CD4-positive, alpha-beta T cell treated with Interleukin-15 for 4 hours (primary cell): ENCODE results near the gene MAPRE2.
"Not testable (repeated sequence)": the region's sequence is repeated elsewhere in the genome, so short reads cannot be mapped to it uniquely, and the experiment has no call there.

ENCODE experiments used
- DNase-seq: peaks from one replicate; pipeline ENCODE4 v3.0.0-alpha.2; 2020; ENCODE audit warnings: low spot score

Gene MAPRE2

GRCh38 chr18:35091841-35092240 is 50.6 kb downstream of the MAPRE2 start:
- no peak for DNase-seq

- DNase-seq, result no peak
These were observed 54.9 kb downstream of the MAPRE2 start for GRCh38 chr18:35095983-35096676.

GRCh38 chr18:35096677-35097011 is 55.4 kb downstream of the MAPRE2 start:
- no peak for DNase-seq

GRCh38 chr18:35097195-35097594 is 56.0 kb downstream of the MAPRE2 start:
- DNase-seq, result no peak

- DNase-seq, result no peak
These were observed 56.5 kb downstream of the MAPRE2 start for GRCh38 chr18:35097763-35098162.

- DNase-seq, result no peak
These were observed 58.7 kb downstream of the MAPRE2 start for GRCh38 chr18:35099911-35100310.

- no peak for DNase-seq
These were observed 63.3 kb downstream of the MAPRE2 start for GRCh38 chr18:35104391-35105051.

- no peak for DNase-seq
These were observed 65.0 kb downstream of the MAPRE2 start for GRCh38 chr18:35106013-35106844.

GRCh38 chr18:35106845-35107148 is 65.6 kb downstream of the MAPRE2 start:
- peak; percentile 54 for DNase-seq

GRCh38 chr18:35107216-35107615 is 66.0 kb downstream of the MAPRE2 start:
- DNase-seq, result no peak

GRCh38 chr18:35108088-35108487 is 66.9 kb downstream of the MAPRE2 start:
- DNase-seq, result not testable (repeated sequence)

- DNase-seq, result no peak
These were observed 68.8 kb downstream of the MAPRE2 start for GRCh38 chr18:35110059-35110458.

- DNase-seq, result no peak
These were observed 69.6 kb downstream of the MAPRE2 start for GRCh38 chr18:35110554-35111485.

- no peak for DNase-seq
These were observed 71.5 kb downstream of the MAPRE2 start for GRCh38 chr18:35112696-35113095.

- DNase-seq, result no peak
These were observed 73.1 kb downstream of the MAPRE2 start for GRCh38 chr18:35114305-35114704.

GRCh38 chr18:35116784-35117318 is 75.6 kb downstream of the MAPRE2 start:
- no peak for DNase-seq

- DNase-seq, result no peak
These were observed 76.2 kb downstream of the MAPRE2 start for GRCh38 chr18:35117372-35117771.

GRCh38 chr18:35117951-35118411 is 76.8 kb downstream of the MAPRE2 start:
- DNase-seq, result no peak

GRCh38 chr18:35118641-35119040 is 77.4 kb downstream of the MAPRE2 start:
- DNase-seq, result no peak

- DNase-seq, result no peak
These were observed 79.8 kb downstream of the MAPRE2 start for GRCh38 chr18:35121038-35121437.

GRCh38 chr18:35121531-35121930 is 80.3 kb downstream of the MAPRE2 start:
- DNase-seq, result no peak
